HG03108 (cell line): ENCODE data around the gene LACTB.

Source experiments
- ATAC-seq: cut with Tn5 transposase; IDR thresholded peaks from one replicate; pipeline ENCODE4 v1.9.1; 2021; ENCODE audit warnings: moderate library complexity; ENCODE audit not compliant: unreplicated experiment

The LACTB gene

DNA sequence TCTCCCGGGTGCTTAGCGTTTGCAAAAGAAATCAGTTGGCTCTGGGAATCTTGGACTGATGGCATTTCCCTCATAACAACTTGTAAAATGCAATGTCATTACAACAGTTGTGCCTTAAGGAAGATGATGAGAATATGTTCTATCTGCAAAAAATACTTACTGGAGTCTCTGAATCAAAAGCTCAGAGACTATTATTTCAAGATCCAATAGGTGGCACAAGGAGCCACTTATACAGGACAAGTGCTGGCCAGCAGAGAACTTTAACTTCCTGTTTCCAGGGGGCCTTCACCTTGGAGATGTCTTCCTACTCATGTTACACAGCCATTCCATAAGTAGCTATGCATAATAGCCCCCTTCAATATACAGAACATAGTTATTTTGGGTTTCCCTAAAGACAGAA, 44.6 kb downstream of the LACTB start:
- no peak for ATAC-seq

DNA sequence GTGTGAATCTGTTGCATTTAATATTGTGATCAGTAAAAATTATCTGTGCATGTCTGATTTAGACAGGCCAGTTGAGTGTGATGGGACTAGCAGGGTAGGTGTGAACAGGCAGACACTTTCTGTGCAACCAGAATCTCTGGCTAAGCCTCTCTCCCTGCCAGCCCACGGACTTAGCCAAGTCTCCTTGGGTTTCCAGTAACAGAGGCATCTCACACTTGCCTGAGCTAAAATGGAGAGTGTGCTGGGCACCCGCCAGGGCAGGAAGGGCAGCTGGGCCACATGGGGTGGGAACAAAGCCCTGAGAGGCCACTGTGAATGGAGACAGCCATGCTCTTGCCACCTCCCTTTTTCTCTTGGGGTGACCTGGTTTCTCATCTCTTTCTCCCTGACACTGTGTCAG, 48.1 kb downstream of the LACTB start:
- ATAC-seq = no peak

DNA sequence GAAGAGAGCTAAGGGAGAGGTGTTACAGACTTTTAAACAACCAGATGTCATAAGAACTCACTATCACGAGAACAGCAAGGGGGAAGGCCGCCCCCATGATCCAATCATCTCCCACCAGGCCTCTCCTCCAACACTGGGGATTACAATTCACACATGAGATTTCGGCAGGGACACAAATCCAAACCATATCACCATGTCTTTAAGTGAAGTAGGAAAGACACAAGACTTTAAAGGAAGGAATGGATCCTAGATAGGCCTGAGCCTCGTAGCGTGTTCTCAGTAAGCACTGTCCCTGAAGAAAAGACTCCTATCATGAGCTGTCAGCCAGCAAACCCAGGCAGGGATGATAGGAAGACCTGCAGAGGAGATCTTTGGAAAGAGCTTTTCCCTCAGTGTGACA, 50.7 kb downstream of the LACTB start:
- ATAC-seq = no peak

GRCh38 chr15:63172851-63173451, 51.3 kb downstream of the LACTB start:
- ATAC-seq = no peak

- no peak for ATAC-seq
These were observed 54.6 kb downstream of the LACTB start for GRCh38 chr15:63176302-63176701.

DNA sequence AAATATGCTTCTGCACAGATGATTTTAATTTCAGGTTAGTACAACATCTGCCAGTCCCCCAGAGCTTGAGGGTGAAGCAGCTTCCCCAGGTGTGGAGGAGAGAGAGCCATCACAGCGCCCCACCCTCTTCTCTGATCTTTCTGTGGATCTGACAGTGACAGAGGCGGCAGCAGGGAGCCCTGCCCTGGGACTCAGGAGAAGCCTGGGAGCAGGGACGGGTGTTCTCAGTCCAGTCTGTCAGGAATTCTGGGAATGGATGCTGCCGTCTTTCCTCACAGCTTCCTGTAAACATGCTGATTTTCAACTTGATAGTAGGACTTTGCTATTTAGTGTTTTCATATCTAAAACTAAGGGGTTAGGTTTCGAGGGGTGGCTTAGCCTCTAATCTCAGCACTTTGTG, 56.4 kb downstream of the LACTB start:
- no peak for ATAC-seq

- no peak for ATAC-seq
These were observed 59.1 kb downstream of the LACTB start for GRCh38 chr15:63180746-63181145.

- no peak for ATAC-seq
These were observed 60.0 kb downstream of the LACTB start for GRCh38 chr15:63181648-63182047.

- ATAC-seq = no peak
These were observed 63.5 kb downstream of the LACTB start for GRCh38 chr15:63185206-63185605.

GRCh38 chr15:63186065-63186464, 64.4 kb downstream of the LACTB start:
- ATAC-seq = no peak

DNA sequence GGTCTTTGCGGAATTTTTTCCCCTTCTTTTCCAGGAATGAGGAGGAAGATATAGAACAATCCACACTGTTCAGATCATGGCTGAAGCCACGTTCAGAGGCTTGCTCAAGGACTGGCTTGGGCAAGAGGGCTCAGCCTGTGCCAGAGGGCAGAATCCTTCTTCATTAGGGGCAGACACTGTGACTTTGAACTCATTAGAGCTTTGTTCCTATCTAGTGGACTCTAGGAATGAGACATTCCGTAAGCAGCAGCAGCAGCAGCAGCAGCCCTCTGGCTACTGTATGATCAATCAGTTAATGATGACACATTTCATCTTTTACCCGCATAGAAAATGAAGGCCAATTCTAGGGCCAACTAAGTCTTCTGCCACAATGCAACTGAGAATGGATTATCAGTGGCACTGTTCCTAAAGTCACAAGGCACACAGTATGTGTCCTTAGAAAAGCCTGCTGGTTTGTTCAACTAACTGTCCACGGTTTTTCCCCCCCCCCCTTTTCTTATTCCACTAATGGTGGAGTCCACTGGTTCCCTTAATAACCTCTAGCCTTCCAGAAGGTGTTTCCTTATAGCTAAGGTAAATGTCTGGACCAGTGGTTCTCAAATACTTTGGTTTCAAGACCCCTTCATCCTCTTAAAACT, 66.0 kb downstream of the LACTB start:
- no peak for ATAC-seq

- ATAC-seq = no peak
These were observed 66.7 kb downstream of the LACTB start for GRCh38 chr15:63188247-63188925.

- ATAC-seq = peak; percentile 66
These were observed 67.5 kb downstream of the LACTB start, which contains the start of gene RAB8B for GRCh38 chr15:63188926-63189871. Gene RAB8B (plus strand): TSS chr15:63189606. CDS start chr15:63189625, 19 bp downstream.

DNA sequence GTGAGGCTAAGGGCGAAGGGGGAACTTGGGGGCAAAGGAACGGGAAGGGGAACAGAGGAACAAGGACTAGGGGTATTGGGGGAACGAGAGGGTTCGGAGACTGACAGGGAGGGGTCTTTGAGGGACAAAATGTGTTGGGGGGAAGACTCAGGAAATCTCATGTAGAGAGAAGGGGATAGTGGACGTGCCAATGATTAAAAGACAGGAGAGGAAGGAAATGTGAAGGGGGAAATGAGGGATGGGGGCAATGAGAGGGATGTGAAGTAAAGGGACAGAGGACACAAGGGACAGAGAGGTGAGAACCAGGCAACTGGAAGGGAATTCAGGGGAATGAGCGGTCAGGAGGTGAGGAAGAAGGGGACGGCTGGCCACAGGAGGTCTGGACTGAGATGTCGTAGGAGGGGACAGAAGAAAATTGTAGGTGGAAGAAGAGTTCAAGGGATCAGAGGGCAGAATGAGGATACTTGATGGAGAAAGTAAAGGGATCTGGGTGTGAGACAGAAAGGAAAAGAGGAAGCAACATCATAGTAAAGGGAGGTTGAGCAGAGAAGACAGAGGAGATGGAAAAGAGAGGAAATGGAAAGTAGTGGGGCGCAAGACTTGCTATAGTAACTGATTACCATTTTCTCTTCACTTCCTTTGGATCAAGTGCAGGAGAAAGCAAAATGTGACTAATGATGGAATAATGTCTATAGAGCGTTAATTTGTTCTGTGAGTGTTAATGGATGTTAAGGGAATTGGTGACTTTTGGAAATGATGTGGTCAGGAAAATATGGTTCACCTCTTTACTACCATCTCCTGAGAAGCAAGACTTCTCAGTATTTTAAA, 68.5 kb downstream of the LACTB start:
- ATAC-seq = no peak

GRCh38 chr15:63190769-63191649, 69.3 kb downstream of the LACTB start:
- ATAC-seq = no peak
